GM18868 (cell line): ENCODE measurements around the gene SMARCC2.
"Not testable (repeated sequence)": the region's sequence is repeated elsewhere in the genome, so short reads cannot be mapped to it uniquely, and the experiment has no call there.

ENCODE experiments used
- ATAC-seq: cut with Tn5 transposase; IDR thresholded peaks from one replicate; pipeline ENCODE4 v1.9.1; 2021; ENCODE audit warnings: mild to moderate bottlenecking, moderate library complexity; ENCODE audit not compliant: unreplicated experiment

SMARCC2 gene

GRCh38 chr12:56165369-56165768, 23.9 kb downstream of the SMARCC2 start:
- ATAC-seq: no peak

GRCh38 chr12:56164345-56164729, 24.9 kb downstream of the SMARCC2 start:
- no peak for ATAC-seq

DNA sequence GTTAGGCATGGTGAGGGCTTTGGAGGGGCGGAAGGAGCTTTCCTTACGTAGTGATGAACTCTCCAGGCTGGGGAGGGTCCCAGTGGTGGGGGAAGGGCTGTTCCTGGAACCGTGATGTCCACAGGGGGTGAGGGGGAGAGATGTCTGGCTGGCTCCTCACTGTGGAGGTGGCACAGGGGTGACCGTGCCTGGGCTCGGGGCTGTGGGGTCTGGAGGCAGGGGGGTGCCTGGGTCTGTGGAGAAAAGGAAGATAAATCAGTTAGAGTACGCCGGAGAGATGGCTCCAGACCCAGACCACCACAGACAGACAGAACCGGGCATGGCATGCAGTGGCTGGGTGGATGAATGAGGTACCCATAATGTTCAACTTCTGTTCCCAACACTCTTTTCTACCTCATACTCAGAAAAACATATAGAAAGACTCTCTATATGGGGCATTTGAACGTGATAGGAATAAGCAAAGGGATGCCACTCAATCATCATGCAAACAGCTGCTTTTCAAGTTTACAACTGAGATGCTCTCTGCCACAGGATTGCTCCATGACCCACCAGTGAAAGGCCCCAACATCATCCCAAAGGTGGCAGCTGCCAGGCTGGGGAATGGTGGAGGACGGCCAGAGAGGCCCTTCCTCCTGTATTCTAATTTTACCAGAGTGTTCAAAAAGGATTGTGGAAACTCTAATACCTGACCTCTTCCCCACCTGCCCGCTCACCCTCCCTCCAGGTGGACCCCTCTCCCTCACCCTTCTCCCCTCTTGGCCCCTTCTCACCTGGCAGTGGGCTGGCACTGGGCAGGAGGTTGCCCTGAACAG, 25.5 kb downstream of the SMARCC2 start:
- no peak for ATAC-seq

DNA sequence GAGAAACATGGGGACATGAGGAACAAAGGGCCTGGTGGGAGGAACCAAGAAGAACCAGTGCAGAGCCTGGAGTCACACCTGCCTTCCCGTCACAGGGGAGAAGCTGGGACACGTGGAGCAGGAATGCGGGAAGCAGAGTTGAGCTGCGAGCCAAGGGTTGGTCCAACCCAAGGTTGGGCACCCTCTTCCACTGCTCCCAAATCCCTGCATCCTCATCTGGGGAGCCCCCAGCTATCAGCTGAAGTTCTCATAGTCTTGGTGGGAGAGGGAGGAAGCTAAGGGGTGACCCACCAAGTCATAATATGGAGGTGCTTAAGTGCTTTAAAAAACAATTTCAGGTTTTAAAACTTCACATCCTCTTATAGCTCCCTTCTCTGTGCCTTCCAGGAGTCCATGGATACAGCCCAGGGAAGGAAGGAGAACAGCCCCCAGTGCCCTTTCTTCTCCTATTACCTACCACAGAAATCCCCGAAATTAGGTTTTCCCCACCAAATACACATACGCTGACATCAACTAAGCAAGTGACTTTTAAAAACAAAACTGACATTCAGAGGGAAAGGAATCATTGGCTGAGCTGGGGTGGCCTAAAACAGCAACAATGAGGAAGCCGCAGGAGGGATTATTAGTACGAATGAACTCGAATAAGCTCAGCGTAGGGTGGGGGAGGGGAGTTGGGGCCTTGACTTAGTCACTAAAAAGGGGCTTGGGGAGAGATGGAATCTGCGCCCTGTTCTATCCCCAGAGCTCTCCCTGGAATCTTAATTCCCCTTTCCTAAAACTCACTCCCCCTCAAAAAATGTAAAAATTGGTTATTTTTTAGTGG, 26.6 kb downstream of the SMARCC2 start:
- no peak for ATAC-seq

DNA sequence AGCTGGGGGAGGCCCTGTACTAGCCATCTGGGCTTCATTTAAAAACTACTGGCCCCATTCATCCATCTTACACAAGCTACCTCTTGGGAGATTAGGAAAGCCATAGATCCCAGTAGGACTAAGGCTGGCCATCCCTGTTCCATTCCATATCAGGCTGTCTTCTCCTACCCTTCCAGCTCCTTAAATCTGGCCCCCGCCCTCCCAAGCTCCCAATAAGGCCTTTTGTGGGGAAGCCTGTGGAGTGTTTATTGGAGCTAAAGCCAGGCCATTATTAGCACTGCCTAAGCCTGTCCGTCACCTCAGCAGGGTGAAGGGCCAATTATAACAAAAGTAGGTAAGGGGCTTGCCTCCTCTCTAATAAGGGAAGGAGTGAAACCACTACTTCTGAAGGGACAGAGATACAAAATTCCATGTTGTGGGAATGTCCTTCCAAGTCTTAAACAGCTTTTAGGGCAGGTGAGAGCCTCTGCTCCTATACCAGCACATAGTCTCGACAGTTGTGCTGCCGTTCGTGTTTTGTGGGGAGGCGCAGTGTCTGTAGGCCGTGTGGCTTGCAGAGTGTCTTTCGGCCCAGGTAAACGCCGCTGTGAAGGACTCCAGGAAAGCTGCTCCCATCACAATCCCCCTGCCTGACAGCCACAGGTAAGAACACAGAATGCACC, 27.5 kb downstream of the SMARCC2 start:
- ATAC-seq: no peak

DNA sequence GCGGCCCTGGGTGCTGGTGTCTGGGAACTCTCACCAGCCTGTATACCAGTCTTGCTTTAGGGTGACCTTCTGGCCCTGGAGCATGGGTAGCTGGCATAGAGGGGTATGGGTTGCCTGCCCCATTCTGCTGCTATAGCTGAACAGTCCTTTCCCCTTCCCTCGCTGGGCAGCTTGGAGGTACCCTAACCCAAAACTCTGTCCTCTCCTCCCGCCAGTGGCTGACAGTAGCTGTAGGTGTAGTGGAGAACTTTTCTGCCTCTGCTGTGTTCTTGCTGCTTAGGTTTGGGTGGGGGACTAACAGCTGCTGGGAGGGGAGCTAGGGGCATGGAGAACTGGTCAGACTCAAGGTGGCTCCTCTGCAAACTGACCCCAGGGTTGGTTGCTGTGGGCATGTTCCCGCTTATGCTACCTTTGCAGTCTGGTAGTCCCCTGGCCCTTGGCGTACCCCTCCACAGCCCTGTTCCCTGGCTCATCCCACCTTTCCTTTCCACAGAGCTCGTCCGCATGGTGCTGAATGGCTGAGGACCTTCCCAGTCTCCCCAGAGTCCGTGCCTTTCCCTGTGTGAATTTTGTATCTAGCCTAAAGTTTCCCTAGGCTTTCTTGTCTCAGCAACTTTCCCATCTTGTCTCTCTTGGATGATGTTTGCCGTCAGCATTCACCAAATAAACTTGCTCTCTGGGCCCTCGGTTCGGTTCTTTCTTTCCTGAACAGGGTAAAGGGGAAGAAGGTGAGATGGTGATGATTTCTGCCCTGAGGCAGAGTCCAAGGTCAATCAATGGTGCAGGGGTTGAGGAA, 28.2 kb downstream of the SMARCC2 start:
- no peak for ATAC-seq

GRCh38 chr12:56160193-56160763, 29.0 kb downstream of the SMARCC2 start:
- ATAC-seq: no peak

DNA sequence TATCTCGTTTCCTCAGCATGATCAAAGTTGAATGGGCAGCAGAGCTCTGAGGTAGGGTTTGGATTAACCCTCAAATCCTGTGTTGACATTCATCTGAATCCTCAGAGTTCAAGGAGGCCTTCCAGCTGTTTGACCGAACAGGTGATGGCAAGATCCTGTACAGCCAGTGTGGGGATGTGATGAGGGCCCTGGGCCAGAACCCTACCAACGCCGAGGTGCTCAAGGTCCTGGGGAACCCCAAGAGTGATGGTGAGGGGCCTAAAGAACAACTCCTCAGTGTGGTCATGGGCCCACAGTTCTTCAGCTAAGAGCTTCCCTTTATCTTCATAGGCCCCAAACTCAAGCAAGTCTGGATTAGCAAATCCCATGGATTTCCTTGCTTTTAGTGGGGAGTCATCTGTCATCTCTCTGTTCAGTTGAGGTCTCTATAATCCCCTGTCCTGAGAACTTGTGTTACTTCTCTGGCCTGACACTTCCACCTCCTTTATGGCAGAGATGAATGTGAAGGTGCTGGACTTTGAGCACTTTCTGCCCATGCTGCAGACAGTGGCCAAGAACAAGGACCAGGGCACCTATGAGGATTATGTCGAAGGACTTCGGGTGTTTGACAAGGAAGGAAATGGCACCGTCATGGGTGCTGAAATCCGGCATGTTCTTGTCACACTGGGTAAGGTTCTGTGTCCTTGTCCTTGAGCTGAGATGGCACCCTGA, 29.6 kb downstream of the SMARCC2 start:
- ATAC-seq: no peak

DNA sequence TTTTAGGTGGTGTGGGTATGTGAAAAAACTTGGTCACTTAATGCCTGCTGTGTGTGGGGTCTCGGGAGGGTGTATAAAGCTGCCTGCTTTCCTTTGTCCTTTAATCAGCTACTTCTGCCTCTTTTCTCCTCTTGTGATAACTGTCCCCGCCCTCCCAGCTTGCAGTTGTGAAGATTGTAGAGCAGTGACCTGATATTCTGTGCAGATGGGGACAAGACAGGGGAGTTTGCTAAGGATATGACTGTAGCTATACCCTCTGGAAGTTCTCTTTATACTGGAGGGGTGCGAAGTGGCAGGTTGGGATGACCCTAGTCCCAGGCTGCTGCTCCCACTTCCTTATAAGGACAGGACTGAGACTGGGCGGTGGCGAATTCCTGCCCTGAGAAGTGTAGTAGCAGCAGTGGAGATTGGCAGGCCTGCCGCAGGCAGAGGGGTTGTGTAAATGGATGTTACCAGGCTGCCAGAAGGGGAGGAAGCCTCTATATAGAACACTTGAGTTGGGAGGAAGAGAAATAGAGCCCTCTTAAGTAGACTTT, 30.3 kb downstream of the SMARCC2 start:
- no peak for ATAC-seq

GRCh38 chr12:56158029-56158925, 31.0 kb downstream of the SMARCC2 start, which contains the start of gene MYL6:
Gene MYL6 (plus strand): TSS chr12:56158359. CDS start chr12:56158402, 43 bp downstream.
- ATAC-seq: peak; percentile 89

DNA sequence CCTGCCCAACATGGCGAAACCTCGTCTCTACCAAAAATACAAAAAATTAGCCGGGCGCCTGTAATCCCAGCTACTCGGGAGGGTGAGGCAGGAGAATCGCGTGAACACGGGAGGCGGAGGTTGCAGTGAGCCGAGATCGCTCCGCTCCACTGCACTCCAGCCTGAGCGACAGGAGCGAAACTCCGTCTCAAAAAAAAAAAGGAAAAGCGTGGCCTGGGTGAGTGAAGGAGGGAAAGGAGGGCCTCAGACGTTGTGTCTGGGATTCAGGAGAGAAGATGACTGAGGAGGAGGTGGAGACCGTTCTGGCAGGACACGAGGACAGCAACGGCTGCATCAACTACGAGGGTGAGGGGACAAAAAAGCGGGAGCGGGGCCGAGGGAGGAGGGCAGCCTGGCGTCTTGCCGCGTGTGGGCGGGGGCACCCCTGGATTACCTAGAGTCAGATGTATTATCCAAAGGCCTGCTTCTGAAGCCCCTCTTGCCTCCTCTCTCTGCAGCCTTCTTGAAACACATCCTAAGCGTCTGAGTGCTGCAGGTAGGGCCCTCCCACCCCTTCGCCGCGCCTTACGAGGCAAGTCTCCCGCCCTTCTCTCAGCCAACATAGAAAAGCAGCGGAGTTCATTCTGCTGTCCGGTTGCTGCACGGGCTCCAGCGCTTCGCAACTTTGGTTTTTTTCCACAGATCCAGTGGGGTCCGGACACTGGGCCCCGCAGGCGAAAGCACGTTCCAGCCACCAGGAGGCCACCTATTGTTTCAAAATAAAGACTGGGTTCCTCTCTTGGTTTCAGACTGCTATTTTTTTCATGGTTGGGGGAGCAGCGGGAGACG, 31.9 kb downstream of the SMARCC2 start:
- peak; percentile 35 for ATAC-seq

DNA sequence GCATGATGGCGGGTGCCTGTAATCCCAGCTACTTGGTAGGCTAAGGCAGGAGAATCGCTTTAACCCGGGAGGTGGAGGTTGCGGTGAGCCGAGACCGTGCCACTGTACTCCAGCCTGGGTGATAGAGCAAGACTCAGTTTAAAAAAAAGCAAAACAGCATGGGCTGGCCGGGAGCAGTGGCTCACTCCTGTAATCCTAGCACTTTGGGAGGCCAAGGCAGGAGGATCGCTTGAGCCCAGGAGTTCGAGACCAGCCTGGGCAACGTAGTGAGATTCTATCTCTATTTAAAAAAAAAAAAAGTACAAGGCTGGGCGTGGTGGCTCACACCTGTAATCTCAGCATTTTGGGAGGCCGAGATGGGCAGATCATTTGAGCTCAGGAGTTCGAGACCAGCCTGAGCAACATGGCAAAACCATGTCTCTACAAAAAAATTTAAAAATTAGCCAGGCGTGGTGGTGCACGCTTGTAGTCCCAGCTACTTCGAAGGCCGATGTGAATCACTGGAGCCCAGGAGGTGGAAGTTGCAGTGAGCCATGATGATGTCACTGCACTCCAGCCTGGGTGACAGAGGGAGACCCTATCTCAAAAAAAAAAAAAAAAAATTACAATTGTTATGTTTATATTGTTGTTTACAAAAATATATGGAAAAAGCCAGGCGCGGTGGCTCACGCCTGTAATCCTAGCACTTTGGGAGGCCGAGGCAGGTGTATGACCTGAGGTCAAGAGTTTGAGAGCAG, 32.7 kb downstream of the SMARCC2 start:
- ATAC-seq: not testable (repeated sequence)

GRCh38 chr12:56155256-56155845, 33.9 kb downstream of the SMARCC2 start:
- no peak for ATAC-seq

GRCh38 chr12:56154818-56155217, 34.5 kb downstream of the SMARCC2 start:
- ATAC-seq: no peak

DNA sequence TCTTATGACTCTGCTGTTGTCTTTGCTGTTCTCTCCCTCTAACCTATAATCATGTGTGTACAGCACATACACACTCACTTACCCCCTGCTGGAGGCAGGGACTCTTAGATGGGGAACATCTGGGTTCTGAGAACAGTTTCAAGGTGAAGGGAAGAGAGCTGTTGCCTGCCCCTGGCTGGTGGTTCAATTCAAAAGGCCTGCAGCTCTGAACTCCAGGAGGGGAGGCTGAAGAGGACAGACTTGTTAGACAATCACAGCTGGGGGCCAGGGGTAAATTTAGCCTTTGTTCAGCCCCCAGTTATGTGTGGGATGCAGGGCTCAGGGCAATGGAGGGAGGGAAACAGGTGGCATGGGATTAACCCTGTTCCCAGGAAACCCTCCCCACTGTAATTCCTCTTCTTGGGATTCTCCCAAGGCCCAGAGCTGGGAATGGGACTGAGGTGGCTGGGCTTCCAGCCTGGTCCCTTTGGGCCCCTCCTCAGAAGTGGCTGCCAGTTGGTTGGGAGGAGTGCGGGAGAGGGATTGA, 35.0 kb downstream of the SMARCC2 start:
- ATAC-seq: no peak

- no peak for ATAC-seq
Observed at GRCh38 chr12:56153678-56154065, 35.6 kb downstream of the SMARCC2 start.
